ENCODE measurements around the gene C7.

DNA sequence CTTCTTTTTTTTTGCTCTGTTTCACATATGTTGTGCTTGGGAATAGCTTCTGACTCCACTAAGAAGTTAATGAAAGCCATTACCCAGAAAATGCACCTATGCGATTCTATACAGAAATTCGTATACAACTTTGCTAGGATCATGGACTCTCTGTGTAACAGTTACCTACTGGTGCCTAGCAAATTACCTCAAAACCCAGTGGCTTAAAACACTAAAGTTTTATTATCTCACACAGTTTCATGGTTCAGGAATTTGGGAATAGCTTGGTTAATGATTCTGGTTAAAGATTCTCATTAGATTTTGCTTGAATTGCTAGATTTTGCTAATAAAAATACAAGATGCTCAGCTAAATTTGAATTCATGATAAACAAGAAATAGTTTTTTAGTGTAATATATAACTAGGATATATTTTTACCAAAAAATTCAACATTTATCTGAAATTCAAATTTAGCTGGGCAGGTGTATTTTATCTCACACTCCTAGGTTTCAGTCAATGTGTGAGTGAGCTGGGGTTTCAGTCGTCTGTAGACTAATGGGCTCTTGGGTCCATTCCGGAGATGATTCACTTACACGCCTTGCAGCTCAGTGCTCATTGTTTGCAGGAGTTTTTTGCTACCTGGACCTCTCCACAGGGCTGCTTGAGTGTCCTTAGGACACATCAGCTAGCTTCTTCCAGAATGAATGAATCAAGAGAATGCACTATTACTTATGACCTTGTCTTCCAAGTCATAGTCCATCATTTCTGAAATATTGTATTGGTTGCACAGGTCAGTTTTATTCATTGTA is 86.7 kb downstream of the C7 start:
- TF ChIP-seq POLR2A (IDR thresholded peaks at IDR 0.05) (no peak), CTCF (IDR thresholded peaks at IDR 0.05) (no peak)
